WTC11 (cell line): ENCODE measurements around the gene GBA2. TPM values are rescaled to one million over a fixed set of nuclear protein-coding genes. Genes with fewer than 3 reads are reported as not detected.

ENCODE experiments used
- ATAC-seq: fragments of 200-7000 bp; cut with Tn5 transposase; 2 replicates; pipeline ENCODE4 v1.10.0; 2021; ENCODE audit warnings: mild to moderate bottlenecking, moderate library complexity
- CTCF ChIA-PET: fragments of 300-600 bp; sonication (Branson Sonifier 250); formaldehyde crosslinking; loops from one replicate; lab custom pipeline; 2021; ENCODE audit warnings: antibody characterized with exemption; lab: Charles Lee
- POLR2A ChIA-PET: fragments of 350-600 bp; sonication (Branson Sonifier 250); formaldehyde crosslinking; loops from one replicate; lab custom pipeline; 2021; ENCODE audit warnings: antibody characterized with exemption; lab: Charles Lee
- DNase-seq: peaks from one replicate; pipeline ENCODE4 v3.0.0; 2021; ENCODE audit warnings: low spot score
- H3K27ac Mint-ChIP-seq: 2 replicates; pipeline ENCODE4 v1.8.0; 2021; ENCODE audit warnings: mixed read lengths
- H3K27me3 Mint-ChIP-seq: 2 replicates; pipeline ENCODE4 v1.8.0; 2021; ENCODE audit warnings: low read depth, mild to moderate bottlenecking, moderate library complexity, mixed read lengths
- H3K36me3 Mint-ChIP-seq: 2 replicates; pipeline ENCODE4 v1.8.0; 2021; ENCODE audit warnings: mixed read lengths
- H3K4me1 Mint-ChIP-seq: 2 replicates; pipeline ENCODE4 v1.8.0; 2022; ENCODE audit warnings: mixed read lengths
- H3K4me3 Mint-ChIP-seq: 2 replicates; pipeline ENCODE4 v1.8.0; 2021; ENCODE audit warnings: mild to moderate bottlenecking, moderate library complexity, mixed read lengths
- H3K9me3 Mint-ChIP-seq: 2 replicates; pipeline ENCODE4 v1.8.0; 2021; ENCODE audit warnings: mixed read lengths
- ATF2 ChIP-seq: sonication (generic); formaldehyde crosslinking; IDR thresholded peaks from 2 replicates; pipeline ENCODE4 v1.8.1; 2022; ENCODE audit warnings: low read depth, missing genetic modification reagents, borderline replicate concordance
- CBFB ChIP-seq: sonication (generic); formaldehyde crosslinking; IDR thresholded peaks from 2 replicates; pipeline ENCODE4 v1.8.1; 2022; ENCODE audit warnings: mild to moderate bottlenecking, low read depth, missing genetic modification reagents
- FOXJ3 ChIP-seq: sonication (generic); formaldehyde crosslinking; IDR thresholded peaks from 2 replicates; pipeline ENCODE4 v1.9.0; 2021; ENCODE audit warnings: missing genetic modification reagents, mild to moderate bottlenecking, borderline replicate concordance
- GTF2I ChIP-seq: fragments of 250-450 bp; sonication (Bioruptor Pico); conservative IDR thresholded peaks from 2 replicates; pipeline ENCODE4 v1.4.0; 2021; ENCODE audit warnings: mild to moderate bottlenecking
- HMGXB4 ChIP-seq: sonication (generic); formaldehyde crosslinking; IDR thresholded peaks from 2 replicates; pipeline ENCODE4 v1.8.1; 2023; ENCODE audit warnings: mild to moderate bottlenecking, moderate library complexity, missing genetic modification reagents
- MLX ChIP-seq: sonication (generic); formaldehyde crosslinking; IDR thresholded peaks from 2 replicates; pipeline ENCODE4 v1.8.1; 2023; ENCODE audit warnings: mild to moderate bottlenecking, missing genetic modification reagents, moderate library complexity
- MYBL2 ChIP-seq: sonication (generic); formaldehyde crosslinking; IDR thresholded peaks from 2 replicates; pipeline ENCODE4 v1.8.1; 2023; ENCODE audit warnings: mild to moderate bottlenecking, moderate library complexity, missing genetic modification reagents
- NR3C1 ChIP-seq: sonication (generic); formaldehyde crosslinking; conservative IDR thresholded peaks from 2 replicates; pipeline ENCODE4 v1.8.1; 2023; ENCODE audit warnings: low read depth, mild to moderate bottlenecking, missing genetic modification reagents
- STAT6 ChIP-seq: sonication (generic); formaldehyde crosslinking; conservative IDR thresholded peaks from 2 replicates; pipeline ENCODE4 v1.8.1; 2023; ENCODE audit warnings: mild to moderate bottlenecking, low read depth, missing genetic modification reagents, moderate library complexity
- TCF7 ChIP-seq: sonication (generic); formaldehyde crosslinking; IDR thresholded peaks from 2 replicates; pipeline ENCODE4 v1.8.0; 2022; ENCODE audit warnings: mild to moderate bottlenecking, low read depth, missing genetic modification reagents, moderate library complexity
- ZBTB21 ChIP-seq: sonication (generic); formaldehyde crosslinking; IDR thresholded peaks from 2 replicates; pipeline ENCODE4 v1.8.1; 2023; ENCODE audit warnings: mild to moderate bottlenecking, missing genetic modification reagents, borderline replicate concordance
- ZMAT4 ChIP-seq: fragments of 250-450 bp; sonication (Bioruptor Pico); IDR thresholded peaks from 2 replicates; pipeline ENCODE4 v1.9.0; 2021; ENCODE audit warnings: mild to moderate bottlenecking
- ZNF138 ChIP-seq: sonication (generic); formaldehyde crosslinking; conservative IDR thresholded peaks from 2 replicates; pipeline ENCODE4 v1.8.1; 2022; ENCODE audit warnings: mild to moderate bottlenecking, moderate library complexity, missing genetic modification reagents
- ZSCAN18 ChIP-seq: fragments of 250-450 bp; sonication (Bioruptor Pico); IDR thresholded peaks from 2 replicates; pipeline ENCODE4 v2.1.2; 2022; ENCODE audit warnings: mild to moderate bottlenecking, moderate library complexity
- total RNA-seq: library from RNA; stranded (reverse); gene quantifications from 3 replicates; pipeline ENCODE4 v1.2.3, GENCODE V29; 2021

The GBA2 gene
- total RNA-seq, 1 experiment from 2014 or later: 104 TPM

- H3K4me3 Mint-ChIP-seq: no peak overlapping the region
- ATAC-seq: no peak
- H3K36me3 Mint-ChIP-seq: peaks cover 55% of the 10 kb centered on the region
Measured at GRCh38 chr9:35723908-35724307, 25.1 kb downstream of the GBA2 start.

More at GRCh38 chr9:35723908-35724307, 25.1 kb downstream of the GBA2 start:
- Mint-ChIP-seq H3K27me3 (no peaks in the 10 kb centered on the region), H3K27ac (no peak overlapping the region), H3K9me3 (no peaks in the 10 kb centered on the region)
- no peak for TF ChIP-seq ZBTB21
- TF ChIP-seq STAT6 (CRISPR knock-in tag): no peak
- TF ChIP-seq HMGXB4 (CRISPR knock-in tag): no peak
- TF ChIP-seq MLX (CRISPR knock-in tag): no peak
- no peak for TF ChIP-seq MYBL2 (CRISPR knock-in tag)
- no peak for TF ChIP-seq ATF2 (CRISPR knock-in tag)
- TF ChIP-seq CBFB (CRISPR knock-in tag): no peak
- no peak for TF ChIP-seq ZMAT4 (CRISPR knock-in tag)
- TF ChIP-seq GTF2I (CRISPR knock-in tag): no peak
- TF ChIP-seq FOXJ3 (CRISPR knock-in tag): no peak
- no peak for TF ChIP-seq NR3C1 (CRISPR knock-in tag)
- TF ChIP-seq ZNF138 (CRISPR knock-in tag): no peak
- no peak for TF ChIP-seq TCF7 (CRISPR knock-in tag)
- no peak for TF ChIP-seq ZSCAN18 (CRISPR knock-in tag)
- TF ChIP-seq, all 79 proteins: peak for 0
- ChIA-PET POLR2A (no interaction called here), CTCF (no interaction called here)
- DNase-seq: no peak
- no peaks in the 10 kb centered on the region; the same call in 1 of the 2 replicates for H3K4me1 Mint-ChIP-seq
